ENCODE measurements around the gene C17orf75. TPM values are rescaled to one million over a fixed set of nuclear protein-coding genes. Genes with fewer than 3 reads are reported as not detected.

The C17orf75 gene
- total RNA-seq, 2 experiments from 2014 or later, result 66.1 to 70.9 TPM

GRCh38 chr17:32361270-32361669, 19.3 kb upstream of the C17orf75 start:
- Histone ChIP-seq H4K20me1 (ENCODE audit: insufficient read depth, low read length) (peaks cover 31% of the 10 kb centered on the region), H2AFZ (ENCODE audit: low read length) (no peak overlapping the region), H3K4me2 (ENCODE audit: low read length) (no peak overlapping the region), H3K36me3 (ENCODE audit: insufficient read depth, low read length) (peaks cover 98% of the 10 kb centered on the region), H3K79me2 (ENCODE audit: insufficient read depth, low read depth, low read length) (peaks cover 85% of the 10 kb centered on the region), H3K9me2 (ENCODE audit: insufficient read depth, low read length) (no peaks in the 10 kb centered on the region), H3K4me3 (ENCODE audit: low read depth, low read length, poor library complexity, severe bottlenecking) (no peak overlapping the region), H3K9me3 (ENCODE audit: low read length) (no peaks in the 10 kb centered on the region), H3K4me1 (ENCODE audit: insufficient read depth, low read length, poor library complexity, severe bottlenecking) (no peaks in the 10 kb centered on the region), H3K27ac (ENCODE audit: low read depth, low read length, poor library complexity, severe bottlenecking) (no peak overlapping the region)
- POLR2A ChIA-PET, result no interaction called here
- no TSS peak for BruUV-seq (replicated peaks)
- CTCF ChIA-PET (ENCODE audit: unreplicated experiment), result no interaction called here
- DNase-seq (ENCODE audit: low spot score), result no peak
- intact Hi-C loops (cut with micrococcal nuclease; ENCODE audit: unreplicated experiment), result no loop called here
- TF ChIP-seq EZH2phosphoT487 (IDR thresholded peaks at IDR 0.05; ENCODE audit: borderline replicate concordance, low read depth, low read length) (no peak), CTCF (conservative IDR thresholded peaks at IDR 0.05; ENCODE audit: low read length) (no peak)

- POLR2A ChIA-PET, result interaction anchor here (0.6 kb wide), 1 partner anchor 47 kb away, joined by 3 read pairs; no protein-coding TSS in a partner anchor
- H3K36me3 ChIP-seq (ENCODE audit: insufficient read depth, low read length), result peaks cover 97% of the 10 kb centered on the region
- H3K4me3 ChIP-seq (ENCODE audit: low read depth, low read length, poor library complexity, severe bottlenecking), result no peak overlapping the region
- H3K27ac ChIP-seq (ENCODE audit: low read depth, low read length, poor library complexity, severe bottlenecking), result no peak overlapping the region
- H3K79me2 ChIP-seq (ENCODE audit: insufficient read depth, low read depth, low read length), result peaks cover 97% of the 10 kb centered on the region
- H4K20me1 ChIP-seq (ENCODE audit: insufficient read depth, low read length), result peaks cover 53% of the 10 kb centered on the region
- TF ChIP-seq EZH2phosphoT487 (IDR thresholded peaks at IDR 0.05; ENCODE audit: borderline replicate concordance, low read depth, low read length), result no peak
- intact Hi-C loops (cut with micrococcal nuclease; ENCODE audit: unreplicated experiment), result no loop called here
- no peak overlapping the region for H2AFZ ChIP-seq (ENCODE audit: low read length)
- no peaks in the 10 kb centered on the region for H3K9me3 ChIP-seq (ENCODE audit: low read length)
- H3K9me2 ChIP-seq (ENCODE audit: insufficient read depth, low read length), result no peaks in the 10 kb centered on the region
- peaks cover 25% of the 10 kb centered on the region for H3K4me1 ChIP-seq (ENCODE audit: insufficient read depth, low read length, poor library complexity, severe bottlenecking)
- no peak overlapping the region for H3K4me2 ChIP-seq (ENCODE audit: low read length)
- no TSS peak for BruUV-seq (replicated peaks)
- CTCF ChIA-PET (ENCODE audit: unreplicated experiment), result no interaction called here
- no peak for DNase-seq (ENCODE audit: low spot score)
These were observed 15.6 kb upstream of the C17orf75 start for GRCh38 chr17:32357615-32358014.

- POLR2A ChIA-PET, result no interaction called here
- peaks cover 34% of the 10 kb centered on the region for H3K4me1 ChIP-seq (ENCODE audit: insufficient read depth, low read length, poor library complexity, severe bottlenecking)
- intact Hi-C loops (cut with micrococcal nuclease; ENCODE audit: unreplicated experiment), result no loop called here
These were observed 14.8 kb upstream of the C17orf75 start for GRCh38 chr17:32356750-32357149.

More at GRCh38 chr17:32356750-32357149, 14.8 kb upstream of the C17orf75 start:
- Histone ChIP-seq H3K9me3 (ENCODE audit: low read length) (no peaks in the 10 kb centered on the region), H3K4me2 (ENCODE audit: low read length) (no peak overlapping the region), H3K9me2 (ENCODE audit: insufficient read depth, low read length) (no peaks in the 10 kb centered on the region), H3K27ac (ENCODE audit: low read depth, low read length, poor library complexity, severe bottlenecking) (no peak overlapping the region), H3K79me2 (ENCODE audit: insufficient read depth, low read depth, low read length) (peaks cover 97% of the 10 kb centered on the region), H3K4me3 (ENCODE audit: low read depth, low read length, poor library complexity, severe bottlenecking) (no peak overlapping the region), H2AFZ (ENCODE audit: low read length) (no peak overlapping the region), H4K20me1 (ENCODE audit: insufficient read depth, low read length) (peaks cover 61% of the 10 kb centered on the region), H3K36me3 (ENCODE audit: insufficient read depth, low read length) (peaks cover 97% of the 10 kb centered on the region)
- no peak for DNase-seq (ENCODE audit: low spot score)
- TF ChIP-seq CTCF (conservative IDR thresholded peaks at IDR 0.05; ENCODE audit: low read length), result no peak
- TF ChIP-seq EZH2phosphoT487 (IDR thresholded peaks at IDR 0.05; ENCODE audit: borderline replicate concordance, low read depth, low read length), result no peak
- CTCF ChIA-PET (ENCODE audit: unreplicated experiment), result no interaction called here
- BruUV-seq (replicated peaks), result no TSS peak
